GM23338 (cell line): ENCODE results near the gene NFKBIZ. TPM values are rescaled to one million over a fixed set of nuclear protein-coding genes. Genes with fewer than 3 reads are reported as not detected.

ENCODE experiments used
- ATAC-seq: fragments of 200-7000 bp; cut with Tn5 transposase; 3 replicates; pipeline ENCODE4 v1.9.1; 2020
- DNase-seq: peaks from one replicate; pipeline ENCODE4 v3.0.0-alpha.2; 2015; ENCODE audit warnings: low spot score
- H2AFZ ChIP-seq: fragments of 200-600 bp; sonication (generic); 2 replicates; pipeline ENCODE4 v1.8.0; 2016; ENCODE audit warnings: antibody characterized with exemption, mild to moderate bottlenecking, moderate library complexity
- H3F3A ChIP-seq: fragments of 200-600 bp; sonication (generic); replicated peaks from 2 replicates; pipeline ENCODE4 v1.8.0; 2017; ENCODE audit warnings: antibody characterized with exemption, mixed run types, low read depth
- H3K27ac ChIP-seq: fragments of 200-600 bp; sonication (generic); 2 replicates; pipeline ENCODE4 v1.6.1; 2016; ENCODE audit warnings: low read depth
- H3K27me3 ChIP-seq: fragments of 200-600 bp; sonication (generic); 2 replicates; pipeline ENCODE4 v1.8.0; 2016; ENCODE audit warnings: mild to moderate bottlenecking, mixed run types, moderate library complexity; ENCODE audit not compliant: insufficient read depth
- H3K36me3 ChIP-seq: fragments of 200-600 bp; sonication (generic); 2 replicates; pipeline ENCODE4 v1.8.0; 2016; ENCODE audit warnings: mild to moderate bottlenecking; ENCODE audit not compliant: insufficient read depth
- H3K4me1 ChIP-seq: fragments of 200-600 bp; sonication (generic); 2 replicates; pipeline ENCODE4 v1.8.0; 2016; ENCODE audit warnings: mild to moderate bottlenecking, moderate library complexity; ENCODE audit not compliant: insufficient read depth
- H3K4me2 ChIP-seq: fragments of 200-600 bp; sonication (generic); 2 replicates; pipeline ENCODE4 v1.7.1; 2017; ENCODE audit warnings: mixed run types
- H3K4me3 ChIP-seq: fragments of 200-600 bp; sonication (generic); 2 replicates; pipeline ENCODE4 v1.6.1; 2016; ENCODE audit warnings: mixed run types
- H3K79me2 ChIP-seq: fragments of 200-600 bp; sonication (generic); replicated peaks from 2 replicates; pipeline ENCODE4 v1.8.0; 2017; ENCODE audit warnings: mild to moderate bottlenecking; ENCODE audit not compliant: insufficient read depth
- H3K9me2 ChIP-seq: fragments of 200-600 bp; sonication (generic); 2 replicates; pipeline ENCODE4 v1.8.0; 2017; ENCODE audit not compliant: insufficient read depth
- H4K20me1 ChIP-seq: fragments of 200-600 bp; sonication (generic); replicated peaks from 2 replicates; pipeline ENCODE4 v1.8.0; 2017; ENCODE audit warnings: mild to moderate bottlenecking; ENCODE audit not compliant: insufficient read depth
- H3K27ac Mint-ChIP-seq: 2 replicates; pipeline ENCODE4 v1.8.0; 2020; ENCODE audit warnings: inconsistent platforms, mild to moderate bottlenecking, moderate library complexity, mixed read lengths
- H3K27me3 Mint-ChIP-seq: 3 replicates; pipeline ENCODE4 v1.8.0; 2022; ENCODE audit warnings: low read depth, mild to moderate bottlenecking, moderate library complexity, mixed read lengths, inconsistent platforms; ENCODE audit not compliant: insufficient read depth, poor library complexity
- H3K36me3 Mint-ChIP-seq: 3 replicates; pipeline ENCODE4 v1.8.0; 2021; ENCODE audit warnings: low read depth, mild to moderate bottlenecking, inconsistent platforms, moderate library complexity, mixed read lengths
- H3K4me1 Mint-ChIP-seq: 3 replicates; pipeline ENCODE4 v1.8.0; 2020; ENCODE audit warnings: mild to moderate bottlenecking, inconsistent platforms, mixed read lengths
- H3K4me3 Mint-ChIP-seq: 3 replicates; pipeline ENCODE4 v1.8.0; 2021; ENCODE audit warnings: moderate library complexity, mild to moderate bottlenecking, inconsistent platforms, mixed read lengths
- H3K9me3 Mint-ChIP-seq: 3 replicates; pipeline ENCODE4 v1.8.0; 2020; ENCODE audit warnings: moderate library complexity, mild to moderate bottlenecking, inconsistent platforms, mixed read lengths
- CREB1 ChIP-seq: fragments of 250-450 bp; sonication (Bioruptor Pico); IDR thresholded peaks from 2 replicates; pipeline ENCODE4 v1.5.0; 2020; ENCODE audit warnings: low read depth, mild to moderate bottlenecking, moderate library complexity
- ETS1 ChIP-seq: IDR thresholded peaks from 2 replicates; pipeline ENCODE4 v1.6.1; 2016; ENCODE audit warnings: antibody characterized with exemption
- EZH2 ChIP-seq: fragments of 200-600 bp; sonication (generic); IDR thresholded peaks from one replicate; pipeline ENCODE4 v1.8.0; 2017; ENCODE audit warnings: antibody characterized with exemption, mild to moderate bottlenecking, low read depth; ENCODE audit not compliant: unreplicated experiment
- EZH2phosphoT487 ChIP-seq: fragments of 200-600 bp; sonication (generic); IDR thresholded peaks from one replicate; pipeline ENCODE4 v1.8.1; 2018; ENCODE audit warnings: antibody characterized with exemption; ENCODE audit not compliant: unreplicated experiment
- JUNB ChIP-seq: IDR thresholded peaks from one replicate; pipeline ENCODE4 v1.6.1; 2016; ENCODE audit warnings: antibody characterized with exemption; ENCODE audit not compliant: unreplicated experiment
- NANOG ChIP-seq: IDR thresholded peaks from 2 replicates; pipeline ENCODE4 v1.6.1; 2016; ENCODE audit warnings: antibody characterized with exemption, borderline replicate concordance
- POLR2AphosphoS5 ChIP-seq: IDR thresholded peaks from 2 replicates; pipeline ENCODE4 v1.6.1; 2016; ENCODE audit warnings: antibody characterized with exemption, low read depth
- REST ChIP-seq: IDR thresholded peaks from one replicate; pipeline ENCODE4 v1.6.1; 2018; ENCODE audit warnings: antibody characterized with exemption; ENCODE audit not compliant: unreplicated experiment
- STAT1 ChIP-seq: IDR thresholded peaks from one replicate; pipeline ENCODE4 v1.6.1; 2016; ENCODE audit warnings: antibody characterized with exemption; ENCODE audit not compliant: unreplicated experiment
- ZNF114 ChIP-seq: fragments of 250-450 bp; sonication (Bioruptor Pico); IDR thresholded peaks from 2 replicates; pipeline ENCODE4 v1.5.0; 2020; ENCODE audit warnings: mild to moderate bottlenecking, moderate library complexity
- ZNF331 ChIP-seq: fragments of 250-450 bp; sonication (Bioruptor Pico); IDR thresholded peaks from 2 replicates; pipeline ENCODE4 v1.5.0; 2020; ENCODE audit warnings: low read depth, mild to moderate bottlenecking, moderate library complexity
- ZNF462 ChIP-seq: fragments of 250-450 bp; sonication (Bioruptor Pico); IDR thresholded peaks from 2 replicates; pipeline ENCODE4 v1.5.0; 2020; ENCODE audit warnings: mild to moderate bottlenecking, moderate library complexity
- polyA plus RNA-seq: library from polyadenylated mRNA; unstranded; fragments of >200 nt; fragmentation: Nextera tagmentation; extraction: Ambion mirVana; gene quantifications from 2 replicates; pipeline ENCODE4 v1.2.1, GENCODE V29; 2016
- total RNA-seq: library from RNA; depleted of rRNA; stranded (reverse); fragments of >200 nt; shearing (Covaris generic); gene quantifications from 2 replicates; pipeline ENCODE4 v1.2.3, GENCODE V29; 2014

NFKBIZ gene
- total and polyA plus RNA-seq, 2 experiments from 2014 or later: 14.1 to 18.2 TPM

- H2AFZ ChIP-seq: no peak overlapping the region
- H3K4me2 ChIP-seq: no peak overlapping the region
- H3K27ac Mint-ChIP-seq: no peak overlapping the region
- H3K9me3 Mint-ChIP-seq: no peaks in the 10 kb centered on the region; the same call in 2 of the 3 replicates
- H3K79me2 ChIP-seq: peaks cover 9% of the 10 kb centered on the region
- H3K36me3 Mint-ChIP-seq: peaks cover 6% of the 10 kb centered on the region; the same call in 2 of the 3 replicates
- DNase-seq: no peak
- peaks cover 34% of the 10 kb centered on the region for H3K4me1 ChIP-seq
- H4K20me1 ChIP-seq: no peaks in the 10 kb centered on the region
- H3K36me3 ChIP-seq: no peaks in the 10 kb centered on the region
- H3K27me3 Mint-ChIP-seq: peaks cover 12% of the 10 kb centered on the region
- no peaks in the 10 kb centered on the region; the same call in 1 of the 2 replicates for H3K9me2 ChIP-seq
- TF ChIP-seq NANOG (no peak), ZNF114 (CRISPR knock-in tag) (no peak), ZNF331 (no peak), JUNB (no peak)
- no peak overlapping the region for H3K4me3 ChIP-seq
- no peak for ATAC-seq
- no peaks in the 10 kb centered on the region for H3K27me3 ChIP-seq
- peaks cover 46% of the 10 kb centered on the region for H3K4me1 Mint-ChIP-seq
- H3K4me3 Mint-ChIP-seq: no peak overlapping the region; the same call in 2 of the 3 replicates
- no peak overlapping the region for H3K27ac ChIP-seq
- 0 out of 2 replicates have a peak, but pooled peaks cover 6% of the 10 kb centered on the region for H3F3A ChIP-seq
Measured at GRCh38 chr3:101845425-101845824, 3.9 kb upstream of the NFKBIZ start.

GRCh38 chr3:101846709-101847108 lies 2.6 kb upstream of the NFKBIZ start:
- Histone ChIP-seq H3K36me3 (no peaks in the 10 kb centered on the region), H4K20me1 (peaks cover 11% of the 10 kb centered on the region), H2AFZ (no peak overlapping the region), H3K79me2 (peaks cover 22% of the 10 kb centered on the region), H3K4me1 (peaks cover 30% of the 10 kb centered on the region), H3K4me3 (no peak overlapping the region), H3K27ac (no peak overlapping the region), H3K9me2 (no peaks in the 10 kb centered on the region; the same call in 1 of the 2 replicates), H3K4me2 (no peak overlapping the region), H3F3A (0 out of 2 replicates have a peak, but pooled peaks cover 6% of the 10 kb centered on the region), H3K27me3 (no peaks in the 10 kb centered on the region)
- Mint-ChIP-seq H3K9me3 (no peaks in the 10 kb centered on the region; the same call in 2 of the 3 replicates), H3K4me3 (no peak overlapping the region), H3K36me3 (peaks cover 17% of the 10 kb centered on the region), H3K27ac (no peak overlapping the region), H3K27me3 (peaks cover 12% of the 10 kb centered on the region), H3K4me1 (peaks cover 44% of the 10 kb centered on the region)
- ATAC-seq (no peak), DNase-seq (no peak)
- no peak for TF ChIP-seq CREB1
- no peak for TF ChIP-seq POLR2AphosphoS5
- TF ChIP-seq REST: no peak
- no peak for TF ChIP-seq JUNB
- TF ChIP-seq ZNF462 (CRISPR knock-in tag): no peak
- TF ChIP-seq NANOG: no peak
- TF ChIP-seq EZH2phosphoT487: no peak
- no peak for TF ChIP-seq ETS1
- TF ChIP-seq ZNF331: no peak
- TF ChIP-seq EZH2: no peak
- TF ChIP-seq STAT1: no peak
